Epithelial cell of esophagus (primary cell): ENCODE data around the gene GP2.

Source experiments
- DNase-seq: peaks from one replicate; pipeline ENCODE4 v3.0.0; 2010; ENCODE audit warnings: low read depth
- H3K4me3 ChIP-seq: 2 replicates; pipeline ENCODE4 v1.5.1; 2011; ENCODE audit warnings: mild to moderate bottlenecking, low read length, control low read depth
- CTCF ChIP-seq: IDR thresholded peaks from 2 replicates; pipeline ENCODE4 v1.5.1; 2011; ENCODE audit warnings: low read depth, mild to moderate bottlenecking, low read length, control low read depth, inconsistent platforms; ENCODE audit not compliant: insufficient read depth; ENCODE audit errors: missing control alignments

GP2 gene

DNA sequence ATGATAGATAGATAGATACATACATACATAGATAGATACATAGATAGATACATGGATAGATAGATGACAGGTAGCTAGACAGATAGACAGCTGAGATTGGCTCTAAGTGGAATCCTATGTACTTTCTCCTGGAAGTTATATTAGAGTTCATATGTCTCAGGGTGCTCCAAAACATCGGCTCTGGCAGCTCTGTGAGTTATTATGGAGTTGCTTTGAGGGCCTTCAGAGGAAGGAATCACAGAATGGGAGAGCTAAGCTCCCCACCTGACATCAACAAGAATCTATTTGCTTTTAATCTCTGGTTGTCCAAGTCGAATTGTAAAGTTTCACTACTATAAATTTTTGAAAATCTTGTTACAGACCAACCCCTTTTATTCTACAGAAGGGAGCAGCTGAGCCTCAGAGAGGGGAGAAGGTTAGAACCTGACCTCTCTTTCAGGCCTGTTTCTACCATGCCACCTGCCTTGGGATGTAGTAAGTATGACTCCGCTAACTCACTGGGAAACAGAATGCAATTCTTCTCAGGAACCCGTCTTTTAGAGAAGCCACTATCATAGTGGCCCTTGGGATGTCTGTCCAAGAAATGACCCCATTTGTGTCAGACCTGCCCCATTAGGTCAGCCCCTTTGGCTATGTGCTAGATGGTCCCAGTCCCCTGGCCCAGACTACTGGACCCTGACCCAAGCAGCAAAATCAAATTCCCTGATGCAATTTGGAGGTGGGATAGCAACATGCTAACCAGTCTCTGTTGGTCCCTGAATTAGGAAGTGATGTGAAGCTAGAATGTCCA is 18.3 kb downstream of the GP2 start:
- no peak overlapping the region for H3K4me3 ChIP-seq
- no peak for DNase-seq
- no peak for TF ChIP-seq CTCF

- no peak overlapping the region for H3K4me3 ChIP-seq
- no peak for TF ChIP-seq CTCF
- DNase-seq = no peak
Observed at GRCh38 chr16:20308266-20308665, 19.0 kb downstream of the GP2 start.

DNA sequence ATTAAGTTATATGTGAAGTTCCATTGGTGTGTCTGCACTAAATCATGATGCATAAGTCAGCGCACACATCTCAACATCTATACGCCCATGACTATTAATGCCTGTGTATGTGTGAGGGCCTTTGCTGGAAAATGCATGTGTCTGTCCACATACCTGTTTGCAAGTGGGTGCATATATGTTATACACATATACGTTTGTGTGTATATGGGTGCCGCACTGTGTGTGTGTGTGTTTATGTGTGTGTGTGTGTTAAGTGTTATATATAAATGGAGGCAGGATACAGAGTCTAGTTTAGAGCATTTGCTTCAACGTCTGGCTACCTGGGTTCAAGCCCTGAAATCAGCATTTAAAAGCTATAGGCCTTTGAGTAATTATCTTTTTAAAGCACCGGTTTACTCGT is 19.5 kb downstream of the GP2 start:
- no peak for DNase-seq
- H3K4me3 ChIP-seq = no peak overlapping the region
- TF ChIP-seq CTCF = no peak

GRCh38 chr16:20307240-20307671 is 20.1 kb downstream of the GP2 start:
- no peak overlapping the region for H3K4me3 ChIP-seq
- no peak for TF ChIP-seq CTCF
- DNase-seq = no peak

DNA sequence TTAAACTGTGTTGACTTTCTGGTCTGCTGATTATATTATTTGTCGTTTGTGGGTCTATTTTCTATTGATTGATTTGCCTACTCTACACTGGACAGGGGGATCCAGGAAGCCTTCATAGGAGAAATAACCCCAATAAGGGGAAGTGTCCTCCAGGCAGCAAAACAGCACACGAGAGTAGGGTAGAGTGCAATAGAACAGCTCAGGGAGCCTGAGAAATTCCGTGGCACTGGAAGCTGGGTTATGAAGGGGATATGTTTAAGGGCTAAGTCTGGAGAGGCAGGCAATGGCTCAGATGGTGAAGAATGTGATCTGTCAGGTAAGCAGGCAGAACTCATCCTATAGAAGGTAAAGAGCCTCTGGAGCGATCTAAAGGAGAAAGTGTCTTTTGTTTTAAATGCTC is 20.9 kb downstream of the GP2 start:
- no peak overlapping the region for H3K4me3 ChIP-seq
- TF ChIP-seq CTCF = no peak
- DNase-seq = no peak

GRCh38 chr16:20303012-20303411 is 24.3 kb downstream of the GP2 start:
- TF ChIP-seq CTCF = no peak
- no peak for DNase-seq
- no peak overlapping the region for H3K4me3 ChIP-seq

GRCh38 chr16:20302389-20302788 is 24.9 kb downstream of the GP2 start:
- no peak for TF ChIP-seq CTCF
- H3K4me3 ChIP-seq = no peak overlapping the region
- DNase-seq = no peak
